Measurements from ENCODE around the gene CCNB2. TPM values are rescaled to one million over a fixed set of nuclear protein-coding genes. Genes with fewer than 3 reads are reported as not detected.
"Not testable (repeated sequence)": the region's sequence is repeated elsewhere in the genome, so short reads cannot be mapped to it uniquely, and the experiment has no call there.

Gene CCNB2
- total RNA-seq, 1 donor from 2014 or later = 2.0 TPM

- Histone ChIP-seq H3K36me3 (peaks cover 39% of the 10 kb centered on the region), H3K4me1 (no peaks in the 10 kb centered on the region), H3K4me3 (no peak overlapping the region), H3K9me3 (no peaks in the 10 kb centered on the region), H3K27ac (no peak overlapping the region), H3K27me3 (ENCODE audit: low read depth) (no peaks in the 10 kb centered on the region)
- no peak for DNase-seq
- no peak for ATAC-seq
- intact Hi-C loops (cut with DNase I) = no loop called here
- TF ChIP-seq CTCF (IDR thresholded peaks at IDR 0.05) = no peak
These were observed 29.0 kb downstream of the CCNB2 start for GRCh38 chr15:59133929-59134427.

GRCh38 chr15:59137566-59137965 is 32.6 kb downstream of the CCNB2 start:
- H3K4me3 ChIP-seq = no peak overlapping the region
- ATAC-seq = no peak
- no peak overlapping the region for H3K27ac ChIP-seq
- intact Hi-C loops (cut with DNase I) = no loop called here
- H3K4me1 ChIP-seq = peaks cover 10% of the 10 kb centered on the region
- no peaks in the 10 kb centered on the region for H3K27me3 ChIP-seq (ENCODE audit: low read depth)
- peaks cover 39% of the 10 kb centered on the region for H3K36me3 ChIP-seq
- DNase-seq = no peak
- no peaks in the 10 kb centered on the region for H3K9me3 ChIP-seq
- no peak for TF ChIP-seq CTCF (IDR thresholded peaks at IDR 0.05)

- H3K4me1 ChIP-seq = peaks cover 10% of the 10 kb centered on the region
- ATAC-seq (peak; percentile 39 to 68), DNase-seq (peak; percentile 69)
- H3K27ac ChIP-seq = no peak overlapping the region
- no peaks in the 10 kb centered on the region for H3K27me3 ChIP-seq (ENCODE audit: low read depth)
- H3K4me3 ChIP-seq = no peak overlapping the region
- intact Hi-C loops (cut with DNase I) = no loop called here
- TF ChIP-seq CTCF (IDR thresholded peaks at IDR 0.05) = peak; percentile 57
- no peaks in the 10 kb centered on the region for H3K9me3 ChIP-seq
- H3K36me3 ChIP-seq = peaks cover 39% of the 10 kb centered on the region
These were observed 33.3 kb downstream of the CCNB2 start for GRCh38 chr15:59138243-59138642.

GRCh38 chr15:59140422-59141226 is 35.7 kb downstream of the CCNB2 start:
- no peak for DNase-seq
- no peaks in the 10 kb centered on the region for H3K9me3 ChIP-seq
- no peak overlapping the region for H3K27ac ChIP-seq
- H3K4me3 ChIP-seq = no peak overlapping the region
- TF ChIP-seq CTCF (IDR thresholded peaks at IDR 0.05) = no peak
- intact Hi-C loops (cut with DNase I) = no loop called here
- H3K27me3 ChIP-seq (ENCODE audit: low read depth) = no peaks in the 10 kb centered on the region
- peaks cover 10% of the 10 kb centered on the region for H3K4me1 ChIP-seq
- ATAC-seq = peak; percentile 80 to 81
- H3K36me3 ChIP-seq = peaks cover 36% of the 10 kb centered on the region

GRCh38 chr15:59143281-59143680 is 38.3 kb downstream of the CCNB2 start:
- H3K36me3 ChIP-seq = peaks cover 28% of the 10 kb centered on the region
- H3K27ac ChIP-seq = no peak overlapping the region
- intact Hi-C loops (cut with DNase I) = no loop called here
- H3K4me1 ChIP-seq = peaks cover 10% of the 10 kb centered on the region
- no peak overlapping the region for H3K4me3 ChIP-seq
- no peaks in the 10 kb centered on the region for H3K27me3 ChIP-seq (ENCODE audit: low read depth)
- ATAC-seq = no peak
- no peak for TF ChIP-seq CTCF (IDR thresholded peaks at IDR 0.05)
- H3K9me3 ChIP-seq = no peaks in the 10 kb centered on the region
- DNase-seq = no peak

GRCh38 chr15:59144594-59144993 is 39.6 kb downstream of the CCNB2 start:
- DNase-seq = not testable (repeated sequence)

More at GRCh38 chr15:59144594-59144993, 39.6 kb downstream of the CCNB2 start:
- H3K9me3 ChIP-seq; H3K27me3 ChIP-seq (ENCODE audit: low read depth); H3K4me1 ChIP-seq; H3K4me3 ChIP-seq; intact Hi-C loops (cut with DNase I); ATAC-seq; H3K27ac ChIP-seq: not testable (repeated sequence)
- H3K36me3 ChIP-seq = peaks cover 28% of the 10 kb centered on the region

Data from lower lobe of right lung (tissue), 2 donors.